Measurements from ENCODE around the gene ZDHHC7. TPM values are rescaled to one million over a fixed set of nuclear protein-coding genes. Genes with fewer than 3 reads are reported as not detected.
A peak's percentile ranks its signal among the peaks of the same experiment; 100 is the strongest.

ZDHHC7 gene
- total and polyA plus RNA-seq, 2 of the 8 experiments (the other 6 are each of a cell fraction or from before 2014, with no cell fraction given) = 40.5 to 56.3 TPM

DNA sequence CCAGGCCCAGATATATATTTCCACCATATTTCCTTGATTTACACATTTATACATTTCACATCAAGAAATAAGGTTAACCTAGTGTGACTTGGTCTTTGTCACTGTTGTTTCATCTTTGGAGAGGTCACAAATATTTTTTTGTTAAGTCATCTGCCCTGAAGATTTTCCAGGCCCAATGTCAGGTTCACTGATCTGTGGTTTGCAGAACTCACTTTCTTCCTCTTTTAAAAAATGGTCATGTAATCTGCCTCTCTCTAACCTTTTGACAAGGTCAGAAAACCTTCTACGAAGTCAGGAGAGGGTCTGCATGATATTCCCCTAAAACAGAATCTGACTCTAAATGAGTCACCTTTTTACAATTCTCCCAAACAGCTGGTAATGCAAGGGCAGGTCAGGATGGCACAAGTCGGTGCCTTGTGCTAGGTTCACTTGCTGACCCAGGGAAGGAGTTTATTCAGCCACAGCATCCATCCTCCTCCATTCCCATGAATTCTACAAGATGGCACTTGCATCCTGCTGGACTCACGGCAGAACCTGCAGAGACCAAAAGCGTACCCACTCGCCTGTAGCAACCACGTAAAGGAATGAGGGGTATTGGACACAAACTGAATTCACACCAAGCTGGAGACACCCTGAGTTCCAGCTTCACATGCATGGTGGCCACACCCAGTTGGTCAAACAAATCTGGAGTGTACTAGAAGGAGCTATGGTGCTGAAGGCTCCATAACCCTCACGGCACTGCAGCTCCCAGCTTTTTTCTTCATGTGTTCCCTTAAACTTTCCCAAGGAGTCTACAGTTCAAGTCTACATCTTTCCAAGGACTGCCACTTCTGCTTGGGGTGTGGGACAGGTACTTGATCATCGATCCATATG is 14.7 kb upstream of the ZDHHC7 start:
- Histone ChIP-seq H3K23me2 (ENCODE audit: low read depth, low read length) (peaks cover 5% of the 10 kb centered on the region), H2BK15ac (ENCODE audit: low read length) (no peak overlapping the region), H3K27me3 (replicated peaks in 1 of 4; ENCODE audit: control insufficient read depth in 3 of 4, extremely low read depth in 1 of 4, insufficient read depth in 3 of 4, low read length in 3 of 4) (peaks cover 0 to 14% (median 7%) of the 10 kb centered on the region in 4 experiments; a peak in 4 of 7 replicates), H3K18ac (ENCODE audit: extremely low read depth, low read length) (no peak overlapping the region), H2AFZ (ENCODE audit: low read length) (no peak overlapping the region), H2BK12ac (ENCODE audit: low read depth, low read length) (peak overlapping the region; percentile 29; the same call in 1 of the 2 replicates), H3K9ac (replicated peaks in 1 of 4; ENCODE audit: extremely low read depth in 1 of 4, low read depth in 3 of 4, low read length in 3 of 4) (no peak overlapping the region; a peak in 1 of 7 replicates), H3K9me3 (ENCODE audit: insufficient read depth in 2 of 2, low read depth in 1 of 2, low read length in 1 of 2) (no peaks in the 10 kb centered on the region), H3K23ac (ENCODE audit: insufficient read length) (no peak overlapping the region), H3K27ac (ENCODE audit: low read depth, low read length) (no peak overlapping the region), H4K5ac (ENCODE audit: insufficient read length, low read depth, low read length) (no peak overlapping the region), H3K4me1 (replicated peaks in 1 of 4; ENCODE audit: control insufficient read depth in 3 of 4, insufficient read depth in 4 of 4, low read length in 3 of 4) (peaks cover 3 to 7% (median 3%) of the 10 kb centered on the region in 4 experiments; a peak in 5 of 7 replicates), H3K4ac (replicated peaks; ENCODE audit: insufficient read length, low read depth, low read length) (no peak overlapping the region), H2BK120ac (replicated peaks; ENCODE audit: low read depth, low read length) (no peak overlapping the region), H2BK5ac (ENCODE audit: low read depth, low read length) (peak overlapping the region; percentile 15; the same call in 1 of the 2 replicates), H3K4me2 (ENCODE audit: insufficient read depth in 1 of 2, low read depth in 2 of 2, low read length in 2 of 2) (peak overlapping the region in 1 of 2 experiments; percentile 85; a peak in 1 of 4 replicates), H4K91ac (replicated peaks; ENCODE audit: insufficient read length, low read length) (no peak overlapping the region), H2AK5ac (ENCODE audit: low read depth, low read length) (no peak overlapping the region), H3K14ac (ENCODE audit: insufficient read length) (no peak overlapping the region), H3K56ac (replicated peaks; ENCODE audit: insufficient read length, low read depth, low read length) (no peak overlapping the region), H3K36me3 (ENCODE audit: control insufficient read depth in 2 of 4, insufficient read depth in 4 of 4, low read length in 3 of 4) (no peaks in the 10 kb centered on the region), H3K79me1 (ENCODE audit: low read depth, low read length) (no peaks in the 10 kb centered on the region; the same call in 1 of the 2 replicates), H3K4me3 (ENCODE audit: extremely low read depth in 1 of 4, insufficient read depth in 2 of 4, low read depth in 3 of 4, low read length in 4 of 4) (no peak overlapping the region), H3K79me2 (ENCODE audit: control insufficient read depth in 1 of 2, insufficient read depth in 2 of 2, low read length in 2 of 2) (no peaks in the 10 kb centered on the region), H4K8ac (ENCODE audit: extremely low read depth, insufficient read depth, low read length) (no peak overlapping the region), H2BK20ac (ENCODE audit: low read length) (0 out of 2 replicates have a peak overlapping the region, but pooled peaks have one; percentile 53), H4K20me1 (replicated peaks in 1 of 2; ENCODE audit: control insufficient read depth in 1 of 2, insufficient read depth in 2 of 2, low read length in 2 of 2) (no peaks in the 10 kb centered on the region)
- no peak for DNase-seq (ENCODE audit: low read depth in 1 of 2, low spot score in 2 of 2)
- no peak for FAIRE-seq
- ChIA-PET POLR2A (ENCODE audit: partially characterized antibody) (interaction anchor here (2.6 kb wide), 1 partner anchor 15 kb away, joined by 12 read pairs; the partner anchor contains the start of gene ZDHHC7), CTCF (ENCODE audit: partially characterized antibody) (interaction anchor here (0.6 to 4.6 kb wide), 10 partner anchors 10 to 60 kb away, joined by 3 to 26 read pairs (median 4); no protein-coding TSS in a partner anchor)
- WGBS, 2 experiments (ENCODE audit: extremely low coverage in 1 of 2, insufficient coverage in 1 of 2, insufficient read length in 1 of 2, insufficient replicate concordance in 2 of 2, low coverage in 1 of 2, low lambda C conversion rate in 2 of 2, missing lambda C conversion rate in 1 of 2) = 89% methylated on average over 8 of the region's 8 CpGs; no CpG with 5 or more reads in 1 of the 2 experiments
- TF ChIP-seq RFX5 (IDR thresholded peaks at IDR 0.05; ENCODE audit: borderline replicate concordance, low read depth, low read length) (no peak), POLR2AphosphoS5 (IDR thresholded peaks at IDR 0.05; ENCODE audit: low read depth, low read length) (no peak), BRCA1 (IDR thresholded peaks at IDR 0.05; ENCODE audit: low read depth, low read length) (no peak), RNF2 (IDR thresholded peaks at IDR 0.05; ENCODE audit: borderline replicate concordance, low read depth, low read length, missing control alignments, poor library complexity, severe bottlenecking) (no peak), SIRT6 (IDR thresholded peaks at IDR 0.05; ENCODE audit: low read length) (no peak), RXRA (IDR thresholded peaks at IDR 0.05; ENCODE audit: insufficient read depth, low read depth, low read length) (no peak), KDM1A (IDR thresholded peaks at IDR 0.05; ENCODE audit: borderline replicate concordance, low read length) (no peak)
- TF ChIP-seq, protein P1, sequence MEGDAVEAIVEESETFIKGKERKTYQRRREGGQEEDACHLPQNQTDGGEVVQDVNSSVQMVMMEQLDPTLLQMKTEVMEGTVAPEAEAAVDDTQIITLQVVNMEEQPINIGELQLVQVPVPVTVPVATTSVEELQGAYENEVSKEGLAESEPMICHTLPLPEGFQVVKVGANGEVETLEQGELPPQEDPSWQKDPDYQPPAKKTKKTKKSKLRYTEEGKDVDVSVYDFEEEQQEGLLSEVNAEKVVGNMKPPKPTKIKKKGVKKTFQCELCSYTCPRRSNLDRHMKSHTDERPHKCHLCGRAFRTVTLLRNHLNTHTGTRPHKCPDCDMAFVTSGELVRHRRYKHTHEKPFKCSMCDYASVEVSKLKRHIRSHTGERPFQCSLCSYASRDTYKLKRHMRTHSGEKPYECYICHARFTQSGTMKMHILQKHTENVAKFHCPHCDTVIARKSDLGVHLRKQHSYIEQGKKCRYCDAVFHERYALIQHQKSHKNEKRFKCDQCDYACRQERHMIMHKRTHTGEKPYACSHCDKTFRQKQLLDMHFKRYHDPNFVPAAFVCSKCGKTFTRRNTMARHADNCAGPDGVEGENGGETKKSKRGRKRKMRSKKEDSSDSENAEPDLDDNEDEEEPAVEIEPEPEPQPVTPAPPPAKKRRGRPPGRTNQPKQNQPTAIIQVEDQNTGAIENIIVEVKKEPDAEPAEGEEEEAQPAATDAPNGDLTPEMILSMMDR (IDR thresholded peaks at IDR 0.05; ENCODE audit: control extremely low read depth in 1 of 3, insufficient read depth in 1 of 3, low read depth in 1 of 3, low read length in 3 of 3) = no peak

Measured in H1 (cell line).